ENCODE results near the gene CD82. TPM values are rescaled to one million over a fixed set of nuclear protein-coding genes. Genes with fewer than 3 reads are reported as not detected.
A peak's percentile ranks its signal among the peaks of the same experiment; 100 is the strongest.
"Not testable (repeated sequence)": the region's sequence is repeated elsewhere in the genome, so short reads cannot be mapped to it uniquely, and the experiment has no call there.

Gene CD82
- total RNA-seq, 2 donors from 2014 or later, result 6.8 to 17.7 TPM

GRCh38 chr11:44654596-44654995 is 89.1 kb downstream of the CD82 start:
- DNase-seq (ENCODE audit: low spot score), result peak; percentile 34
- Histone ChIP-seq H3K4me1 (peaks cover 0 to 10% of the 10 kb centered on the region in 2 donors), H3K27ac (no peak overlapping the region), H3K9me3 (no peaks in the 10 kb centered on the region), H3K36me3 (no peaks in the 10 kb centered on the region), H3K4me3 (no peak overlapping the region), H3K27me3 (no peaks in the 10 kb centered on the region)
- TF ChIP-seq CTCF (IDR thresholded peaks at IDR 0.05), result no peak

- no peak for TF ChIP-seq CTCF (IDR thresholded peaks at IDR 0.05)
- H3K36me3 ChIP-seq, result no peaks in the 10 kb centered on the region
- no peaks in the 10 kb centered on the region for H3K9me3 ChIP-seq
- DNase-seq (ENCODE audit: low spot score), result no peak
- H3K4me3 ChIP-seq, result no peak overlapping the region
- no peaks in the 10 kb centered on the region for H3K27me3 ChIP-seq
- peaks cover 0 to 38% of the 10 kb centered on the region in 2 donors for H3K4me1 ChIP-seq
- H3K27ac ChIP-seq, result no peak overlapping the region
These were observed 92.5 kb downstream of the CD82 start for GRCh38 chr11:44657836-44658505.

GRCh38 chr11:44658506-44658850 is 93.0 kb downstream of the CD82 start:
- no peak overlapping the region for H3K27ac ChIP-seq
- H3K27me3 ChIP-seq, result no peaks in the 10 kb centered on the region
- no peak overlapping the region for H3K4me3 ChIP-seq
- no peaks in the 10 kb centered on the region for H3K9me3 ChIP-seq
- no peaks in the 10 kb centered on the region for H3K36me3 ChIP-seq
- H3K4me1 ChIP-seq, result peaks cover 0 to 38% of the 10 kb centered on the region in 2 donors
- peak in 1 of 2 donors; percentile 43 for TF ChIP-seq CTCF (IDR thresholded peaks at IDR 0.05)
- DNase-seq (ENCODE audit: low spot score), result peak; percentile 57

- no peak for DNase-seq (ENCODE audit: low spot score)
- peak overlapping the region; percentile 56 to 85 for H3K27ac ChIP-seq
These were observed 94.2 kb downstream of the CD82 start for GRCh38 chr11:44659641-44660040.

GRCh38 chr11:44660535-44660934 is 95.1 kb downstream of the CD82 start:
- DNase-seq (ENCODE audit: low spot score); H3K36me3 ChIP-seq; H3K27me3 ChIP-seq; H3K9me3 ChIP-seq; H3K4me3 ChIP-seq: not testable (repeated sequence)
- H3K4me1 ChIP-seq, result peaks cover 0 to 38% of the 10 kb centered on the region in 2 donors
- H3K27ac ChIP-seq, result peak overlapping the region; percentile 56 to 85

More at GRCh38 chr11:44659641-44660040, 94.2 kb downstream of the CD82 start:
- TF ChIP-seq CTCF (IDR thresholded peaks at IDR 0.05), result no peak
- H3K9me3 ChIP-seq, result no peaks in the 10 kb centered on the region
- no peak overlapping the region for H3K4me3 ChIP-seq
- no peaks in the 10 kb centered on the region for H3K36me3 ChIP-seq
- H3K27me3 ChIP-seq, result no peaks in the 10 kb centered on the region
- peaks cover 0 to 38% of the 10 kb centered on the region in 2 donors for H3K4me1 ChIP-seq

GRCh38 chr11:44661311-44661717 is 95.9 kb downstream of the CD82 start:
- no peak for DNase-seq (ENCODE audit: low spot score)
- Histone ChIP-seq H3K4me1 (peaks cover 0 to 38% of the 10 kb centered on the region in 2 donors), H3K4me3 (no peak overlapping the region), H3K9me3 (no peaks in the 10 kb centered on the region), H3K27me3 (no peaks in the 10 kb centered on the region), H3K27ac (peak overlapping the region; percentile 26 to 56), H3K36me3 (no peaks in the 10 kb centered on the region)
- TF ChIP-seq CTCF (IDR thresholded peaks at IDR 0.05), result no peak

Other genes starting within 250 kb of the CD82 start
- gene TSPAN18, start 161.3 kb downstream of the CD82 start, total RNA-seq, result 10 to 100 TPM; 76.3 to 79.3 TPM

All from right atrium auricular region (tissue), 2 donors.